Measurements from ENCODE around the gene IMPA2.

DNA sequence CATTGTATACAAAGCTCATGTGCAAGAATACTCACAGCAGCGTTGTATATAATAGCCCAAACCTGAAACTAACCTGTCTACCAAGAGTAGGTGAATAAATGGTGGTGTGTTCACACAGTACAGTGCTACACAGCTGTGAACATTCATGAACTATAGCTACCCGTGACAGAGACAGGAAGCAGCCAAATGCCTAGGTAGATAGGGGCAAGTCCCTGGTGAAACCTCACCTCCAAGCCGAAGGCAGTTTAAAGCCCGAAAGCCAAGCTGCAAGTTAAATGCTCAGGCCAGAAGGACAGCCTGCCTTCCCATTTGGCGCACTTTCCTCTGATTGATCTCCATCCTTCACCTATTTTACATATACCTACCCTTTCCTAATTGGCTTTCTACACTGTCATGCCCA is 36.5 kb upstream of the IMPA2 start:
- TF ChIP-seq RB1 (IDR thresholded peaks at IDR 0.05; ENCODE audit: borderline replicate concordance), result no peak
- TF ChIP-seq JUNB (IDR thresholded peaks at IDR 0.05), result no peak
- no peak for TF ChIP-seq ZNF207 (IDR thresholded peaks at IDR 0.05; ENCODE audit: borderline replicate concordance)
- no peak for TF ChIP-seq POLR2A (IDR thresholded peaks at IDR 0.05; ENCODE audit: low read depth, low read length)
- TF ChIP-seq CREB1 (IDR thresholded peaks at IDR 0.05; ENCODE audit: low read depth), result no peak
- TF ChIP-seq BCL11A (IDR thresholded peaks at IDR 0.05; ENCODE audit: low read depth, low read length), result no peak

Data from GM12878 (cell line).